NCI-H226 (cell line): ENCODE data around the gene PTK6.
"Not testable (repeated sequence)": the region's sequence is repeated elsewhere in the genome, so short reads cannot be mapped to it uniquely, and the experiment has no call there.

Experiments used
- DNase-seq: peaks from one replicate; pipeline ENCODE4 v3.0.0-alpha.2; 2015

PTK6 gene

DNA sequence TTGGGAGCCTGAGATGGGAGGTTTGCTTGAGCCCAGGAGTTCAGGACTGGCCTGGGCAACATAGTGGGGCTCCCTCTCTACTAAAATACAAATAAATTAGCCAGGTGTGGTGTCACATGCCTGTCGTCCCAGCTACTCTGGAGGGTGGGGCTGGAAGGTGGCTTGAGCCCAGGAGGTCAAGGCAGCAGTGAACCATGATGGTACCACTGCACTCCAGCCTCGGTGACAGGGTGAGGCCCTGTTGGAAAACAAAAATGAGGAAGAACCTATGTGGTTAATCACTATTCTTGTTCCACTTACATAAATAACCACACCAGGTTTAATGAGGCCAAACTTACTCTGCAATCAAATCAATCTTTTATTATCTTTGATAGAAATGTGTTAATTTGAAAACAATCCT, 11.2 kb downstream of the PTK6 start:
- DNase-seq = no peak

DNA sequence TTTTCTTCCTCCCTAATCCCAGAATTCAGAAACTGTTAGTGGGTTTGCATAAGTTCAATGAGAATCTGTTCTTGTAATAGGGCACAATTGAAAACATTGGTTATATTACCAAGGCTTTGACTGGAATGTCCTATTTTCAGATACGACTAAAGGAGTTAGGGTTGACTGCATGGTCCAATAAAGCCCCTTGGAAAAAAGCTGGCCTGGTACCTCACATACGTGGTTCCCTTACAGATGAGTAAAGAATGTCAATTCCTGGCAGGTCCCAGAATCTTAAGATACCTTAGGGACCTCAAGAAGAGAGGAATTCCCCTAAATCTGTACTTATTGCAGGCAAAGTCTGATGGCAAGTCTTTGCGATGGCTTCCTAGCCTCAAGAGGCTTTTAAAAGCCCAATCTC, 12.0 kb downstream of the PTK6 start:
- DNase-seq = no peak

DNA sequence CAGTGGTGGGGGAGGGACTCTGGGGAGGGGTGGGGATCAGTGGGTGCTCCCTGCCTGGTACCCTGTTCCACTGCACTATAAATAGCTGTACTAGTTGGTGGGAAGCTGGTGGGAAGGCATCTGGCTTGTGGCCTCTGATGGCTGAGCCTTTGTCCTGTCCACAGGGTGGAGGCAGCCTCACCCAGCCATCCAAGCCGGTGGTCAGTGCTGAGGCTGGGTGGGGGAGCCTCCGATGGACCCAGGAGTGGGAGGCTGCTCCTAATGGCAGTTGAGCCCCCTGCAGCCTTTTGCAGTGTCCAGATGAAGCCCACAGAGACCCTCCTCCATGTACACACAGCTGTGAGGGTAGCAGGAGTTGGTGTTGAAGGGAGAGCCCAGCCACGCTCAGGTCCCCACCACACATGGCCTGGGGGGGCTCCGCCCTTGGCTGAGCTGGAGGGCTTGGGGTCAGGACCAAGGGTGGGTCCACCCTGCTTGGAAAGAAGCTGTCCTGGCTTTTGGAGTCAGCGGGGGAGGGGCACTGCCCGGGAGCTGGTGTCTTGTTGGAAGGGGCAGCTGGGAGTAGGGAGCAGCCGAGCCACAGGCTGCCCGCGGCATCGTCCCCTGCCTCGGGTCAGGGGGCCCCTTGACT, 14.1 kb downstream of the PTK6 start:
- DNase-seq = no peak

GRCh38 chr20:63522091-63522868, 14.9 kb downstream of the PTK6 start:
- DNase-seq = no peak

GRCh38 chr20:63521602-63522001, 15.6 kb downstream of the PTK6 start:
- no peak for DNase-seq

- DNase-seq = peak; percentile 57
These were observed 16.1 kb downstream of the PTK6 start for GRCh38 chr20:63520934-63521601.

DNA sequence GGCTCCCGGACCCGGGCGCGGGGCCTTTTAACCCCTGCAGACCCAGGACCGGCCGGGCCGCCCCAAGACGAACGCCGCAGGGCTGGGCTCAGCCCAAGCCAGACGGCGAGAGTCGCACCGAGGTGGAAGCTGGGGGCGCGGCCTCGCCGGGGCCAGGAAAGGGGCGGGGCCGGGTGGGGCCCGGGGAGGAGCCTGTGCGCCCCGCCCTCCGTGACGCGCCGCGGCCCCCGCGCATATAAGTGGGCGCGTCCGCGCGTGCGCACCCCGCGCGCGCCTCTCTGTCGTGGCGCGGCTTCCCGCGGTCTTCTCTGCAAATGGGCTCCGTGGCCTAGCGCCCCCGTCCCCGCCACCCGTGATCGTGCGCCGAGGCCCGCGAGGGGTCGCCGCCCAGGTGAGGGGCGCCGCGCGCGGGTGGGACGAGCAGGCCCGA, 16.7 kb downstream of the PTK6 start, which contains the start of gene PPDPF:
PPDPF (plus strand) TSS at position 262 of the 430 bp plus-strand sequence. CDS start 544 bp downstream, outside the sequence.
- DNase-seq = peak; percentile 56

DNA sequence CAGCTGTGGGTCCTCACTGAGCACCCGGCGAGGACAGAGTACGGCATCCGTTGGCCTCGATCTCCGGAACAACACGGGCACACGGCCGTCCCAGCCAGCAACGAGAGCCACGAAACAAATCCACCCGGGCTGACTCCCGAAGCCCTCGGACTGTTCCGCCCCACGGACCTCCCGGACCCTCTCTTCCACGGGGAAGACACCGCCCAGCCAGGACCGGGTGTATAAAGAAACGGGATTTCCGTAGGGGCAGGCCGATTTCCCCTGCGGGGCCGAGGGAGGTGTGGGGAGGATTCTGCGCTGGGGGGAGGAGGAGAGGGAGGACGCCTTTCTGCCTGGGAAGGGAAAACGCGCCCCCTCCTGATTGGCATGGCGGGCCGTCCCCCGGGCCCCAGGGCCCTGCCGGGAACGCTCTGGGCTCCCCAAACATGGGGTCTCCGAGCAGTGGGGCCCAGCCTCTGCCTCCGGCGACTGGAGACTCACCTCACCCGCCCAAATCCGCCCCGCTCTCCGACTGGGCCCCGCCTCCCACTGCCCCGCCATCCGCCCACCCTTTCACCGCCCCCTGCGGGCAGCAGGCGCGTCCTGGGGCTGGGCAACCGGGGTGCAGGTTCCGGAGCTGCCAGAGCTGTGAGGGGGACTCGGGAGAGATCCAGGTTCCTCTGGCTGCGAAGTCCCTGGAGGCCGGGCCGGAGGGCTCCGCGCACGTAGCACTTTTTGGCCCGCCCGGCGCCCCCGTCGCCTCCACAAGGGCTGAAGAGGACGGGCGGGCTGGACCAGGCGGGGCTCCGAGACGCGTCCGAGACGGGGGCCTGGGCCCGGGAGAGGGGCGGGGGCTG, 17.3 kb downstream of the PTK6 start:
- DNase-seq = peak; percentile 70

DNA sequence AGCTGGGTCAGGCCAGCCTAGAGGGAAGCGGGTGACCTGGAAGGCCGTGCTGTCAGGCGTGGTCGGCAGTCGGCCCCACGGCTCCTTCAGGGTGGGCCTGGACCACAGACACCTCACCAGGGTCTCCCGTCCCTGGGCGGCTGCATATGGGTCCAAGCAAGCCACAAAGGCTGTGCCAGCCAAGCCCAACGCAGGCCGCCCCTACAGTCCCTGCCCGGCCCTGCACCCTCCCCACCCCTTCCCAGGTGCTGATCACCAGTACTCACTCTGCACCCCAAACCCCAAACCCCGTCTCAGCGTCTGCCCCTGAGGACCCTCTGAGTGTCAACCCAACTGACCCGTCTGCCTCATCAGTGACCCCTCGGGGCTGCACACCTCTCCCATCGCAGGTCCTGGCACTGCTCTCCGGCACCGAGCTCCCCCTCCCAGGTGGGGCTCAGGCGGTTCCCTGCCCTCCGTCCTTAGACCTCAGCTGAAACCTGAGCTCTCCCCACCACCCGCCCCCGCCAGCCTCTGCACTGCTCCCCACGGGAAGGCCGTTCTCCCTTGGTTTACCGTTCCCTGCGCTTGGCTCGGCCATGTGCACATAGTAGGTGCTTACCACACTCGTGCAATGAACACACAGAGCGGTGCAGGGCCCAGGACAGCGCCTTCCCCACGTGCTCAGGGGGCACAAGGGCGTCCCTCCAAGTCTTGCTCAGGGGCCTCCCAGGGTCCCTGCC, 18.1 kb downstream of the PTK6 start:
- no peak for DNase-seq

DNA sequence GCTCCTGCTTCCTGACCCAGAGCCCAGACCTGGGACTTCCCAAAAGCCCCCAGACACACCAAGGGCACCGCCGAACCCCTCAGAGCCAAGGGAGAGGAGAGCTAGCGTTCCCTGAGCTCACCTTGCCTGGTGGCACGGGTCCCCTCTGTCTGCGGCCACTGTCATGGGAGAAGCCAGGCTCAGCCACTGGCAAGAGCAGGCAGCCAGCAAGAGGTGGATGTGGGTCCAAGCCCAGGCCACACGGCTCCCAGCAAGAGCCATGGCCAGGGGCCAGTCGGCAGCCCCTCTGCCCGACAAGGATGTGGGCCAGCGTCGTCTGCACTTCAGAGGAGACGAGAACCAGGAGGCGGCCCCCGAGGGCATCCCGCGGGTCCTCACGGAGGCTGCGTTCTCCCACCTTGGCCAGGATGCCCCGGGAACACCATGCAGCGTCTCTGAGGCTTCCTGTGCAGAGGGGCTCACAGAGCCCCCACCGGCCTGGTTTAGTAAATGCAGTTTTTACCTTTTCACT, 18.8 kb downstream of the PTK6 start:
- DNase-seq = no peak

- no peak for DNase-seq
These were observed 19.5 kb downstream of the PTK6 start for GRCh38 chr20:63517376-63518309.

- DNase-seq = not testable (repeated sequence)
These were observed 22.7 kb downstream of the PTK6 start for GRCh38 chr20:63514520-63514919.

DNA sequence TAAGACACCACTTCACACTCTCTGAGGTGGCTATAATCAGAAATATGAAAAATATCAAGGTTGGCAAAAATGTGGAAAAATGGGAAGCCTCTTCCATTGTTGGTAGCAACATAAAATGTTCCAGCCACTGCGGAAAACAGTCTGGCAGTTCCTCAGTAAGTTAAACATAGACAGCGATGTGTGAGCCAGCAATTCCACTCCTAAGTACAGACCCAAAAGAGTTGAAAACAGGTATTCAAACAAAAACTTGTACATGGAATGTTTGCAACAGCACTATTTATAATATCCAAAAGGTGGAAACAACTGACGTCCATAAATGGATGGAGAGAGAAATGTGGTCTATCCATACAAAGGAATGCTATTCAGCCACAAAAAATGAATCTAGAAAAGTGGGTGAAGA, 24.0 kb downstream of the PTK6 start:
- no peak for DNase-seq

DNA sequence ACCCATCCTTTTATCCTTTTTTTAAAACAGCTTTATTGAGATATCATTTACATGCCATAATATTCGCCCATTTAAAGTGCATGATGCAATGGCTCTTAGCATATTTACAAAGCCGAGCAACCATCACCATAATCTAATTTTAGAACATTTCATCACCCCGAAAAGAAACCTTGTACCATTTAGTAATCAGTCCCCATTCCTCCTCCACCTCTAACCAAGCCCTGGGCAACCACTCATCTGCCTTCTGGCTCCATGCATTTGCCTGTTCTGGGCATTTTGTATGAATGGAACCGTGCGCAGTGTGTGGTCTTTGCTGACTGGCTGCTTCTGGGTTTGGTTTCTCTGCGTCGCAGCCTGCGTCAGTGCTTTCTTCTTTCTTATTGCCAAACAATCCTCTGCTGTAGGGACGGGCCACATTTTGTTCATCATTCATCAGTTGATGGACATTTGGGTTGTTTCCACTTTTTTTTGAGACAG, 28.1 kb downstream of the PTK6 start:
- no peak for DNase-seq

DNA sequence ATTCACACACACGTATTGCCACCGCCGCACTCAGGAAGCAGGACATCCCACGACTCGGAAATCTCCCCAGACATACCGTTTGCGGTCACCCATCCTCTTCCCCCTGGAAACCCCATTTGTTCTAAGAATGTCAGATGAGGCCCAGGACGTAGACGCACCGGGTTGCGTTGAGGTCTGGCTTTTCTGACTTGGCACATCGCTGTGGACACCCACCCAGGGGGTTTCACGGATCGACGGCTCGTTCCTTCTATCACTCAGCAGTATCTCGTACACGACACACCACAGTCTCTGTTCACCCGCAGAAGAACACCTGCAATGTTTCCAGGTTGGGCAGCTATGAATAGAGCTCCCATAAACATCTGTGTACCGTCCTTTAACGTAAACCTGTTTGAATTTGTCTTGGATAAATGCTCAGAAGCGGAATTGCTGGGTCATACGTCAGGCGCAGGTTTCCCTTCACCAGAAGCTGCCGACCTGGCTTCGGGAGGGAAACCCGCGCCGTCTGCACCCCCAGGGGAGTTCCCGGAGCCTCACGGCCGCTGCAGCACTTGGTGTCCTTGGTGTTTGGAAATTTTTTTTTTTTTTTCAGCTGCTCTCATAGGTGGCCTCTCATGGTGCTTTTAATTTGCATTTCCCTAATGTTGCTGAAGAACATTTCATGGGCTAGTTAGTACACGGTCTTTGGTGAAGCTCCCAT, 29.0 kb downstream of the PTK6 start:
- DNase-seq = no peak

GRCh38 chr20:63507083-63507743, 30.0 kb downstream of the PTK6 start:
- no peak for DNase-seq

GRCh38 chr20:63505723-63506122, 31.5 kb downstream of the PTK6 start:
- DNase-seq = no peak

DNA sequence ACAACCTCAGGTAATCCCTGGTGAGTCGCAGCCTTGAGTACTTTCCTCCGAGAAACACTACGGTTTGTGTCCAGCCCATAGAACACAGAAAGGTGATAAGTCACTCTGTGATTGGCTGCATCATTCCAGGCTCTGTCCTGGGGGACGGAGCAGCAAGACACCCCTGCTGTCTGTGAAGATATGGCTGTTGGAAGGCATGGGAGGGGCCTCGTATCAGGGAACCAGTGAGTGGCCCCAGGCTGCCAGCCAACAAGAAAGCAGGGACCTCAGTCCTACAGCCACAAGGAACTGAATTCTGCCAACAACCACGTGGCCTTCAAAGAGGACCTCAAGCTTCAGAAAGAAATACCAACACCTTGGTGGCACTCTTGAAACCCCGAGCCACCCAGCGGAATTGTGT, 31.9 kb downstream of the PTK6 start:
- no peak for DNase-seq

DNA sequence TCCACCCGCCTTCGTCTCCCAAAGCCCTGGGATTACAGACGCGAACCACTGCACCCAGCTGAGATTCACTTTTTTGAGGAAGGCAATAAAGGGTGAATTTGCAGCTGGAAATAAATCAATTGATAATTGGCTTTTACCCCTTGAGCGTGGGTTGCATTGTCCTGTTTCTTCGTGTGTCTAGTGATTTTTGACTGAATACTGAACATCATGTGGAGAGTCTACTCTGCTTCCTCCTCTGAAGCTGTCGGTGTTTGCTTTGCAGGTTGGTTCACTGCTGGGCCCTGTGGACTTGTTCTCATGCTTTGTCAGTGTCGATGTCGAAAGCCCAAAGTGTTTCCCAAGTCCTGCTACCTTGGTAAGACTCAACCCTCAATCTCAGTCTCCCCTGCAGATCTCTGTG, 32.5 kb downstream of the PTK6 start:
- DNase-seq = no peak

- DNase-seq = no peak
These were observed 33.7 kb downstream of the PTK6 start for GRCh38 chr20:63503524-63503923.
